Measurements from ENCODE around the gene PNLIPRP2.

The PNLIPRP2 gene
- long read RNA-seq = 0 reads

DNA sequence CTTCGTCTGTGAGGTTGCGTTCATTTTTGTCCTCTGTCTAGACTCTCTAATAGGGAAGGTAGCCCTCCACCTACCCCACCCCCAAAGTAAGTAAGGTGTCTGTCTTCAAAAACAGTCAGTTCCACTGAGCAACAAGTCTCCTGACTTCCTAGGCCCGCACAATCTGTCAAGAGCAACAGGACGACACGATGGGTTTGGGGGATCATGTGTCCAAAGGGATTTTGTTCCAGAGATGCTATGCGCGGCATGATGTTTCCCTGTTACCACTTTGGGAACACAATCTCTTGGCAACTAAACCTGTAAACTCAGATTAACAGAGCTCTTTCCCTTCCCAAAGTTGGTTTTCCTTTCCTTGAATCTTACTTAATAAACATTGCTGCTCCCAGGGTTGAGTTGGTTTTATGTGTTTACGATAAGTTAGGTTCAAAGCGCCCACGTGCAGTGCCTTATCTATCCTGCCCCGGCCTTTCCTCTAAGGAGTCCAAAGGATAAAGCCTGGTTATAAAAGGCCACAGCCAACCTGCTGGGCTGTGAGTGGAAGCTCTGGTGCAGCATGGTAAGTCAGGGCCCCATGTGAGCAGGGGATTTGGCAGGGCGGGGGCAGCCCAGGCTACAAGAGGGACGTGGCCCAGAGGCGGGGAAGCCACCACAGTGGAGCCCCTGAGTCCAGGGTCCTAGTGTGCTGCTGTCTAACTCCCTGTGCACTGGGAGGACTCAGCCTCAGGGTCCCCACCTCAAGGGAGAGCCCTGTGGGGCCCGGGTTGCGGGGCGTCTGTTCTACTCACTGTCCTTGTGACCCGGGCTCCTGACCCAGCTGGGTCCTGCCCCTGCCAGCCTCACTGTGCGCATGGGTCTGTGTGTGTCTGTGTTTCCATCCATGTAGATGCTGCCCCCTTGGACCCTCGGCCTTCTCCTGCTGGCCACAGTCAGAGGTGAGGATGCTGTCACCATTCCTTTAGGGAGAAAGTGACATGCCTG lies at the start of gene PNLIPRP2:
Gene PNLIPRP2, plus strand, starts transcription at position 531 of the 978 bp plus-strand sequence.
- Histone ChIP-seq H3K4me3 (replicated peaks; ENCODE audit: insufficient read depth, low read length) (no peak within 1 kb of the TSS), H3K27me3 (ENCODE audit: insufficient read depth, poor library complexity, severe bottlenecking) (no peaks in the 10 kb centered on the region), H3K27ac (replicated peaks) (no peak within 1 kb of the TSS)
- TF ChIP-seq GABPA (IDR thresholded peaks at IDR 0.05; ENCODE audit: low read depth) (no peak), POLR2AphosphoS5 (IDR thresholded peaks at IDR 0.05; ENCODE audit: low read depth) (no peak)
- DNase-seq (ENCODE audit: low read depth in 1 of 2, low spot score in 1 of 2) = no peak

DNA sequence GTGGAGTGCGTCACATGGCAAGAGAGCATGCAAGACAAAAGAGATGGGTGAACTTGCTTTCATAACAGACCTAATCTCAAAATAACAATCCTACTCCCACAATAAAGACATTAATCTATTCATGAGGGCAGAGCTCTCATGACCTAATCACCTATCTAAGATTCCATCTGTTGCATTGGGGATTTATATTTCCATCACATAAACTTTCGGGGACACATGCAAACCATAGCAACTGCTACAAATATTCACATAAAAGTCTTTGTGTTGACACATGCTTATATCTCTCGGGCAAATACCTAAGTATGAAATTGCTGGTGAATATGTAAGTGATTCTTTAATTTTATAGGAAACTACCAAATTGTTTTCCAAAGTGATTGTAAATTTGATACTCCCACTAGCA lies 46.0 kb upstream of the PNLIPRP2 start:
- Histone ChIP-seq H3K27ac (replicated peaks) (no peak overlapping the region), H3K27me3 (ENCODE audit: insufficient read depth, poor library complexity, severe bottlenecking) (peaks cover 5% of the 10 kb centered on the region), H3K4me3 (replicated peaks; ENCODE audit: insufficient read depth, low read length) (no peak overlapping the region)
- DNase-seq (ENCODE audit: low read depth in 1 of 2, low spot score in 1 of 2) = no peak
- TF ChIP-seq POLR2AphosphoS5 (IDR thresholded peaks at IDR 0.05; ENCODE audit: low read depth) = no peak
- TF ChIP-seq, protein P1, sequence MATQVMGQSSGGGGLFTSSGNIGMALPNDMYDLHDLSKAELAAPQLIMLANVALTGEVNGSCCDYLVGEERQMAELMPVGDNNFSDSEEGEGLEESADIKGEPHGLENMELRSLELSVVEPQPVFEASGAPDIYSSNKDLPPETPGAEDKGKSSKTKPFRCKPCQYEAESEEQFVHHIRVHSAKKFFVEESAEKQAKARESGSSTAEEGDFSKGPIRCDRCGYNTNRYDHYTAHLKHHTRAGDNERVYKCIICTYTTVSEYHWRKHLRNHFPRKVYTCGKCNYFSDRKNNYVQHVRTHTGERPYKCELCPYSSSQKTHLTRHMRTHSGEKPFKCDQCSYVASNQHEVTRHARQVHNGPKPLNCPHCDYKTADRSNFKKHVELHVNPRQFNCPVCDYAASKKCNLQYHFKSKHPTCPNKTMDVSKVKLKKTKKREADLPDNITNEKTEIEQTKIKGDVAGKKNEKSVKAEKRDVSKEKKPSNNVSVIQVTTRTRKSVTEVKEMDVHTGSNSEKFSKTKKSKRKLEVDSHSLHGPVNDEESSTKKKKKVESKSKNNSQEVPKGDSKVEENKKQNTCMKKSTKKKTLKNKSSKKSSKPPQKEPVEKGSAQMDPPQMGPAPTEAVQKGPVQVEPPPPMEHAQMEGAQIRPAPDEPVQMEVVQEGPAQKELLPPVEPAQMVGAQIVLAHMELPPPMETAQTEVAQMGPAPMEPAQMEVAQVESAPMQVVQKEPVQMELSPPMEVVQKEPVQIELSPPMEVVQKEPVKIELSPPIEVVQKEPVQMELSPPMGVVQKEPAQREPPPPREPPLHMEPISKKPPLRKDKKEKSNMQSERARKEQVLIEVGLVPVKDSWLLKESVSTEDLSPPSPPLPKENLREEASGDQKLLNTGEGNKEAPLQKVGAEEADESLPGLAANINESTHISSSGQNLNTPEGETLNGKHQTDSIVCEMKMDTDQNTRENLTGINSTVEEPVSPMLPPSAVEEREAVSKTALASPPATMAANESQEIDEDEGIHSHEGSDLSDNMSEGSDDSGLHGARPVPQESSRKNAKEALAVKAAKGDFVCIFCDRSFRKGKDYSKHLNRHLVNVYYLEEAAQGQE (IDR thresholded peaks at IDR 0.05; ENCODE audit: insufficient replicate concordance, low read depth) = no peak
- TF ChIP-seq, protein P2, sequence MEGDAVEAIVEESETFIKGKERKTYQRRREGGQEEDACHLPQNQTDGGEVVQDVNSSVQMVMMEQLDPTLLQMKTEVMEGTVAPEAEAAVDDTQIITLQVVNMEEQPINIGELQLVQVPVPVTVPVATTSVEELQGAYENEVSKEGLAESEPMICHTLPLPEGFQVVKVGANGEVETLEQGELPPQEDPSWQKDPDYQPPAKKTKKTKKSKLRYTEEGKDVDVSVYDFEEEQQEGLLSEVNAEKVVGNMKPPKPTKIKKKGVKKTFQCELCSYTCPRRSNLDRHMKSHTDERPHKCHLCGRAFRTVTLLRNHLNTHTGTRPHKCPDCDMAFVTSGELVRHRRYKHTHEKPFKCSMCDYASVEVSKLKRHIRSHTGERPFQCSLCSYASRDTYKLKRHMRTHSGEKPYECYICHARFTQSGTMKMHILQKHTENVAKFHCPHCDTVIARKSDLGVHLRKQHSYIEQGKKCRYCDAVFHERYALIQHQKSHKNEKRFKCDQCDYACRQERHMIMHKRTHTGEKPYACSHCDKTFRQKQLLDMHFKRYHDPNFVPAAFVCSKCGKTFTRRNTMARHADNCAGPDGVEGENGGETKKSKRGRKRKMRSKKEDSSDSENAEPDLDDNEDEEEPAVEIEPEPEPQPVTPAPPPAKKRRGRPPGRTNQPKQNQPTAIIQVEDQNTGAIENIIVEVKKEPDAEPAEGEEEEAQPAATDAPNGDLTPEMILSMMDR (IDR thresholded peaks at IDR 0.05; ENCODE audit: insufficient read depth, low read length) = no peak
- TF ChIP-seq SPI1 (IDR thresholded peaks at IDR 0.05; ENCODE audit: borderline replicate concordance, low read depth) = no peak
- no peak for TF ChIP-seq GABPA (IDR thresholded peaks at IDR 0.05; ENCODE audit: low read depth)

DNA sequence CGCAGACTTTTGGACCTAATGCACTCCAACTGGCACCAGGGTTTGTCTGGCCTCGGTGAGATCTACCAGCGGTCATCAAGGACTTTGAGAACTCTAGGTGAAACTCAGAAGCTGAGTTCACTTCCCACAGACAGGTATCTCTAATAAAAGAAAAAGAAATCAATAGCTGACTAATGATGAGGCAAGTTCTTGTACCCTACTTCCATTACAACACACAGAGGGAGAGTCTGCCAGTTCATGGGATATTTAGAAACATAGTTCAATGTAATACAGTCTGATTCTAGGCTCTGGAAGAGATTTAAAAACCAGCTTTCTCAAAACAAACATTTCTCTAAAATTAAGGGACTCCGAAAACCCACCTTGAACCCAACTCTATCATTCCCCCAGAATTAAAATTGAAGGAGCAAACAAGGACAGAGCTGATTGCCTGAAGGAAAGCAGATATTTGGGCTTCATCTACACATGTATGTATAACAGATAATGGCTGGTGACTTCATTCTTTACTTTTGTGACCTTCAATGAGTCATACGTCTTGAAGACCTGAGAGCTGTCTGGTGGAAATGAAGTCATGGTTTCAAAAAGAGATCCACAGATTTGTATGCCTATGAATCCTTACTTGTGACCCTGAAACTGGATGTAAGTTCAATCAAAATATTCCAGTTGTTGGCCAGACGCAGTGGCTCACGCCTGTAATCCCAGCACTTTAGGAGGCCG lies 32.7 kb upstream of the PNLIPRP2 start:
- TF ChIP-seq POLR2AphosphoS5 (IDR thresholded peaks at IDR 0.05; ENCODE audit: low read depth) (no peak), SPI1 (IDR thresholded peaks at IDR 0.05; ENCODE audit: borderline replicate concordance, low read depth) (no peak), GABPA (IDR thresholded peaks at IDR 0.05; ENCODE audit: low read depth) (no peak)
- TF ChIP-seq, protein P1 (IDR thresholded peaks at IDR 0.05; ENCODE audit: insufficient replicate concordance, low read depth) = no peak
- TF ChIP-seq, protein P2 (IDR thresholded peaks at IDR 0.05; ENCODE audit: insufficient read depth, low read length) = no peak
- no peak for DNase-seq (ENCODE audit: low read depth in 1 of 2, low spot score in 1 of 2)
- Histone ChIP-seq H3K27me3 (ENCODE audit: insufficient read depth, poor library complexity, severe bottlenecking) (no peaks in the 10 kb centered on the region), H3K27ac (replicated peaks) (no peak overlapping the region), H3K4me3 (replicated peaks; ENCODE audit: insufficient read depth, low read length) (no peak overlapping the region)

DNA sequence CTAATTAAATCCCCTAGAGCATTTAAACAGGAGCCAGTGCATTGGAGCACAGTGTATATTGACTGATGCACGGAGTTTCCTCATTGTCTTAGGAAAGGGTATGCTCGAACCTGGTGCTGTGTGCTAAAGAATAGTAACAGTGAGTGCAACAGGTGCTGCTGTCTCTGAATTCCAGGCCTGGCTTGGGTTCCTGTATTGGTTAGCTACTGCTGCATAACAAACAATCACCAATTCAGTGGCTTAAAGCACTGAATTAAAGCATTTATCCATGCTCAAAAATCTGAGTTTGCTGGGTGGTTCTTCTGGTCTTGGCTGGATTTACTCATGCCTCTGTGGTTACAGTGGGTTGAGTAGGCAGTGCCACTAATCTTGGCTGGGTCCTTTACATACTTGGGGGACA lies 31.8 kb upstream of the PNLIPRP2 start:
- no peaks in the 10 kb centered on the region for H3K27me3 ChIP-seq (ENCODE audit: insufficient read depth, poor library complexity, severe bottlenecking)
- TF ChIP-seq SPI1 (IDR thresholded peaks at IDR 0.05; ENCODE audit: borderline replicate concordance, low read depth) (no peak), POLR2AphosphoS5 (IDR thresholded peaks at IDR 0.05; ENCODE audit: low read depth) (no peak), GABPA (IDR thresholded peaks at IDR 0.05; ENCODE audit: low read depth) (no peak)
- TF ChIP-seq, protein P1 (IDR thresholded peaks at IDR 0.05; ENCODE audit: insufficient replicate concordance, low read depth) = no peak
- TF ChIP-seq, protein P2 (IDR thresholded peaks at IDR 0.05; ENCODE audit: insufficient read depth, low read length) = no peak
- no peak overlapping the region for H3K27ac ChIP-seq (replicated peaks)
- H3K4me3 ChIP-seq (replicated peaks; ENCODE audit: insufficient read depth, low read length) = no peak overlapping the region
- DNase-seq (ENCODE audit: low read depth in 1 of 2, low spot score in 1 of 2) = no peak

Measured in HL-60 (cell line).